SK-N-MC (cell line): ENCODE measurements around the gene EED.

Experiments used
- EZH2 ChIP-seq: fragments of 200-600 bp; sonication (generic); IDR thresholded peaks from one replicate; pipeline ENCODE4 v1.6.1; 2017; ENCODE audit warnings: antibody characterized with exemption
- FOXP2 ChIP-seq: optimal IDR thresholded peaks from 2 replicates; pipeline ENCODE3; 2011; ENCODE audit warnings: mild to moderate bottlenecking, moderate library complexity; ENCODE audit not compliant: insufficient read depth; ENCODE audit errors: extremely low read length, control extremely low read depth
- POLR2AphosphoS5 ChIP-seq: IDR thresholded peaks from 2 replicates; pipeline ENCODE4 v1.6.1; 2012; ENCODE audit warnings: mild to moderate bottlenecking, low read depth, low read length, borderline replicate concordance

DNA sequence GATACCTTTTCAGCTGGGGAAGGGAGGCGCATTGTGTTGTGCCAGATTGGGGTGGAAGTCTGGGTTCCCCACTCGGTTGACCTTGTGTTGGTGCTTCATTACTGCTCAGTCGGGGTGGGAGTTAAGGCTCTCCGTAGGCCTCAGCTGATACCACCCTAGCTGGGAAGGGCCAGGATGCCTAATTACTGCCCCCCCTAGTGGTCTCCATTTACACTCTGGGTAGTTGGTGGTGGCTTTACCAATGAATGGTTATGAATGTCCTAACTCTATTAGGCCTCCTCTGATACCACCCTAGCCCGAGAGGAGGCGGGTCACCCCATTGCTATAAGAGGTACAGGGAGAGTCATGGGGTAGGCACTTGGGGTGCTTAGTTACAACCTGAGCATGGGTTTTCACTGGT lies 29.9 kb downstream of the EED start:
- no peak for TF ChIP-seq EZH2
- no peak for TF ChIP-seq POLR2AphosphoS5
- no peak for TF ChIP-seq FOXP2
